Renal pelvis (tissue), 4 donors: ENCODE measurements around the gene SSU72. TPM values are rescaled to one million over a fixed set of nuclear protein-coding genes. Genes with fewer than 3 reads are reported as not detected.
"Not testable (repeated sequence)": the region's sequence is repeated elsewhere in the genome, so short reads cannot be mapped to it uniquely, and the experiment has no call there.

Source experiments
- DNase-seq: peaks from one replicate; pipeline ENCODE4 v3.0.0-alpha.2; 2013
- polyA plus RNA-seq, 3 donors: library from polyadenylated mRNA; unstranded; fragments of 120-200 nt; gene quantifications; one replicate each; pipeline ENCODE4 v1.2.1, GENCODE V29; 2013; ENCODE audit not compliant: insufficient read length in 3 of 3

Gene SSU72
- polyA plus RNA-seq, 3 donors = 84.8 to 85.3 (median 84.9) TPM

- DNase-seq = no peak
Measured at GRCh38 chr1:1598051-1598719, 23.5 kb upstream of the SSU72 start.

GRCh38 chr1:1597275-1597930 lies 22.7 kb upstream of the SSU72 start:
- DNase-seq = no peak

DNA sequence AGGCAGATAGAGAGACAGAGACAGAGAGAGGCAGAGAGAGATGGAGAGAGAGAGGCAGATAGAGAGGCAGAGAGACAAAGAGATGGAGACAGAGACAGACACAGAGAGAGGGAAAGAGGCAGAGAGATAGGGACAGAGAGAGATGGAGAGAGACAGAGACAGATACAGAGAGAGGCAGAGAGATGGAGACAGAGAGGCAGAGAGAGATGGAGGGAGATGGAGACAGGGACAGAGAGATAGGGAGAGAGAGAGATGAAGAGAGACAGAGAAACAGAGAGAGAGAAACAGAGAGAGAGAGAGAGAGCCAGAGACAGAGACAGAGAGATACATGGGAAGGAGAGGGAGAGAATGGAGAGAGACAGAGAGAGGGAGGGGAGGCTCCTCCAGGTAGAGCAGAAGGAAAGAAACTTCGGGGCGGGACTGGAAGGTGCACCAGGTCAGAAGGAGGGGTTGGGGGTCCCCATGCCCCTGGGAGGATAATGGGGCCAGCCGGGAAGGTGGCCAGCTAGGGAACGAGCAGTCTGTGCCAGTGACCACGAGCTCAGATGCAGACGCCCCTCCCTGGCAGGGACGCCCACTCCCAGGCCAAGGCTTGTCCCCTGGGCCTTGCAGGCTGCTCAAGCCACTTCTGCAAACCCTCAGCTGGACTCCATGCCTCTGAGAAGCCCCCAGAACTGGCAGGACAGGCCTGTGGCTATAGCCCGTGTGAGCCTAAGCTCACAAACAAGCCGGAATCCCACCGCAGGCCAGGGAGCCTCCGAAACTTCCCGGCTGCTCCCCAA lies 22.0 kb upstream of the SSU72 start:
- DNase-seq = no peak

- DNase-seq = not testable (repeated sequence)
Measured at GRCh38 chr1:1595341-1595740, 20.7 kb upstream of the SSU72 start.

DNA sequence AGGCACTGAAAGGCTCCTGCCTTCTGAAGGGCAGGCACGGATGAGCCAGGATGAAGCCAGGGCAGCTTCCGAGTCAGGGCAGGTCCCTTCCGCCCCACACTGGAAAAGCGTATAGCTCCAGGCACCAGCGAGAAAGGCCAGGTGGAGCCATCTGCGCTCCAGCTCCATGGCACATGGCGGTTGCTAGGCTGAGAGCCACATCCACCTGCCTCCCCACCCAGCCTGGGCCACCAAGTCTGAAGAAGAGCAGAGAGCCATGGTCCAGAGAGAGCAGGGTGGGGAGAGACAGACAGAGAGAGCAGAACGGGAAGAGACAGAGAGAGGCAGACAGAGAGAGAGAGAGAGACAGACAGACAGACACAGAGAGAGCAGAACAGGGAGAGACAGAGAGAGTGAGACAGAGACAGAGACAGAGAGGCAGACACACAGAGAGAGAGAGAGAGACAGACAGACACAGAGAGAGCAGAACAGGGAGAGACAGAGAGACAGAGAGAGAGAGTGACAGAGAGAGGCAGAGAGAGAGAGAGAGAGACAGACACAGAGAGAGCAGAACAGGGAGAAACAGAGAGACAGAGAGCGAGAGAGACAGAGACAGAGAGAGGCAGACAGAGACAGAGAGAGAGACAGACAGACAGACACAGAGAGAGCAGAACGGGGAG lies 20.1 kb upstream of the SSU72 start:
- no peak for DNase-seq

GRCh38 chr1:1593834-1594601 lies 19.4 kb upstream of the SSU72 start:
- no peak for DNase-seq

- DNase-seq = no peak
Measured at GRCh38 chr1:1591452-1591851, 16.8 kb upstream of the SSU72 start.

DNA sequence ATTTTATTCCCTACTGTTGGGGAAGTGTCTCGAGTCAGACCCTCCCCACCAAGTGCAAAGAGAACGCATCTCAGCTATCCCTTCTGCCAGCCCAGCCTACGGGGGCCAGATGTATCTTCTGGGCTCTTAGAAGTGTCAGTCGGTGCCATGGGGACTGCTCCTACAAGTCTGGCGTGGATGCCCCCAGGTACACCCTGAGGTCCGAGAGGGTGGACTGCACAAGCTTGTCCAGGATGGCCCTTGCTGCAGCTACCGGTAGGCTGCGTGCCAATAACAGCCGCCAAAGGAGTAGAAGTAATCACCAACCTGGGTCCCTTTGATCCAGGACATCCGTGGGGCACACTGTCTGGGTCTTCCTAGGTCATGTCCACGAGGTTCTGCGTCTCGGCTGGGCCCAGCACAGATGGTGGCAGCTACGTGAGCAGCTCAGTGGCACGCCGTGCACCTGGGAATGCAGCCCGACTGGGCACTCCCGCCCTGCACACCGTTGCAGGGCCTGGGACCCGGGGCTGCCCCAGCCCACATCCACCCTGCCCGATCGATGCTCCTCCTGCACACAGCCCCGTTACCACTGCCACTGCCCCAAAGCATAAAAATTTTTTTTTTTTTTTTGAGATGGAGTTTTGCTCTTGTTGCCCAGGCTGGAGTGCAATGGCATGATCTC lies 8.8 kb upstream of the SSU72 start:
- no peak for DNase-seq

GRCh38 chr1:1582585-1583346 lies 8.1 kb upstream of the SSU72 start:
- DNase-seq = no peak

DNA sequence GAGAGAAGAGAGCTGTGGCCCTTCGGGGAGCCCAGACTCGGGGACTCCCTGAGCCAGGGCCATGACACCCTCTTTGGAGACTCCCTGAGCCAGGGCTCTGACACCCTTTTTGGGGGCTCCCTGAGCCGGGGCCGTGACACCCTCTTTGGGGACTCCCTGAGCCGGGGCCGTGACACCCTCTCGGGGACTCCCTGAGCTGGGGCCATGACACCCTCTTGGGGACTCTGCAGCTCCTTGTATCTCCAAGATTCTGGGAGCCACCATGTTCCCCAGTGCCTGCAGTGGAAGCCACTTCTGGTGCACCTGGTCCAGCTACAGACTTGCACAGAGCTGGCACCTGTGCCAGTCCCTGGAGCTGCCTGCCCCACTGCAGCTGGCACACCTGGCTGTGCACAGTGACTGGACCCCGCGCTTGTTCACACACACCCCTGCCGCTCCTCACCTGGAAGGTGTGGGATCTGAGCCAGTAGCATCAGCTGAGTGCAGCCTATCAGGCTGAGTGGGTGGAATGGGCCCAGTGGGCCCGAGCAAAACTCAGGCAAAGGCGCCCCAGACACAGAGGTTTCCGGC lies 3.8 kb upstream of the SSU72 start:
- DNase-seq = no peak

DNA sequence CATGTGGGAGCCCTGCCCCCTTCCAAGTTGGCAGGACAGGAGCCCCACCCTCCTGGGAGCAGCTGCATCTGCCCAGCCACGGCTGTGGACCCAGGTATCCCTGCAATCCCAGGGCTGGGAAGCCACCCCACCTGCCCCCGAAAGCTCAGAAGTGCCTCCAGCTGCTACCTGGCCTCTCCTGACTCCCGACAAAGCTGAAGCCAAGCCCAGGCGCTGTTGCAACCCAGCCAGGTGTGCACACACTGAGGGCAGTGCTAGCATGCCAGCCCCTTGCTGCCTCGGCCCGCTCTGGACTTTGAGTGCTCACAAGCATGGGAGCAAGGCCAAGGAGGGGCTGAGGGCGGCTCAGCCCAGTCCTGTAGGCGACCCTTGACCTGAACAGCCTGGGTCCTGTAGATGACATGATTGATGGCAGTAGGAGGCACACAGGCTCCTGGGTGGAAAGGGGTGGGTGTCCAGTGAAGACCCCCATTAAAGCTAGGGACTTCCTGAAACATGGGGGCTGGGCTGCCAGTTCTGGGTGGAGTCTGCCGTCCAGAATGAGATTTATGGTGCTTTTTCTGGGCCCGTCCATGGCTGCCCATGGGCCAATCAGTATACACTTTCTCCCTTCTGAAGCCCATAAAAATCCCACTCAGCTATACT lies 2.8 kb upstream of the SSU72 start:
- no peak for DNase-seq

DNA sequence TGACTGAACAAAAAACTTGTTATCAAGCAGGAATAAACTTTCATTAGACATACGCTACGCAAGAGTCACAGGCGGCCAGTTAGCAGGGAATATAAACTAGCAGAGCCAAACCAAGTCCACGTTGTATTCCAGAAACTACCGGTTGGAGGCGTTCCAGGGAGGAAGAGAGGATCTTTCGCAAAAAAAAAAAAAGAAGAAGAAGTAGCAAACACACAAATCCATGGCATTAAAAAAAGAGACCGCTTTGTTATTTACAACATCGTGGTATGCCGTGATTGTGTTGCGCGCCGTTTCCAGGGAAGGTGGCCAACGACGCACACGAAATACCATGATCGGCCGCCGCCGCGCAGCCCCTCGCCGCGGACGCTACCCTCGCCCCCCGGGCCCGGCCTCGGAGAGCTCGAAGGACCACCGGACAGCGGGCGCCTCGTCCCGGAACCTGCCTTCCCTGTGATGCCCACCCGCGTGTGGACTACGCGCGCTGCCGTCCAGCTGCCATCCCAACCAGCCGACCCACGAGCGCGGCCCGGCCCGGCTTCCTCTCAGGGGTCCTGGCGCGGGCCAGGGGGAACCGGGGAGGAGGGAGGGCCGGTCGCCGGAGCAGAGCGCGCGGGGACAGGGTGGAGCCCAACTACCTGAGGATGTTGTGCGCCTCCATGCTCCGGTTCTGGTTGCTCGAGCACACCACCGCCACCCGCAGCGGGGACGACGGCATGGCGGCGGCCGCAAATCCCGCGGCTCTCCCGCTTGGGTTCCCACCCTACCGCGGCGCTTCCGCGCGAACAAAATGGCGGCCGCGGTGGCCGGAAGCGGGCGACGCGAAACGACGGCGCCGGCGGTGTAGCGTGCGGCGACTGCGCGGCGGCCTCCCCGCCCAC lies 581 bp downstream of the SSU72 start:
- peak; percentile 65 for DNase-seq

DNA sequence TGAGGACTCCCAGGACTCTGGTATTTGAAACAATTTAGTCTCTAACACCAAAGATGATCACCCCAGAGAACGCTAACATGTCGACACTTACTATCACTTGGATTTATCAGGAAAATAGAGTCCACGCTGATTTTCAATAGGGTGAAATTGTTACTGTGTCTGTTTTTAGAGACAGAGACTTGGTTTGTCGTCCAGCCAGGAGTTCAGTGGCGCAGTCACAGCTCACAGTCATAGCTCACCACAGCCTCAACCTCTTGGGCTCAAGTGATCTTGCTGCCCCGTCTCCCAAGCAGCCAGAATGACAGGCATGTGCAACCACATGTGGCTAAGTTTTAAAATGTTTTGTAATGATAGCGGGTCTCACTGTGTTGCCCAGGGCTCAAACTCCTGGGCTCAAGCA lies 5.3 kb downstream of the SSU72 start:
- DNase-seq = no peak

GRCh38 chr1:1567891-1568291 lies 6.8 kb downstream of the SSU72 start:
- DNase-seq = no peak

- no peak for DNase-seq
Measured at GRCh38 chr1:1567152-1567875, 7.3 kb downstream of the SSU72 start.

GRCh38 chr1:1565340-1565739 lies 9.3 kb downstream of the SSU72 start:
- no peak for DNase-seq

DNA sequence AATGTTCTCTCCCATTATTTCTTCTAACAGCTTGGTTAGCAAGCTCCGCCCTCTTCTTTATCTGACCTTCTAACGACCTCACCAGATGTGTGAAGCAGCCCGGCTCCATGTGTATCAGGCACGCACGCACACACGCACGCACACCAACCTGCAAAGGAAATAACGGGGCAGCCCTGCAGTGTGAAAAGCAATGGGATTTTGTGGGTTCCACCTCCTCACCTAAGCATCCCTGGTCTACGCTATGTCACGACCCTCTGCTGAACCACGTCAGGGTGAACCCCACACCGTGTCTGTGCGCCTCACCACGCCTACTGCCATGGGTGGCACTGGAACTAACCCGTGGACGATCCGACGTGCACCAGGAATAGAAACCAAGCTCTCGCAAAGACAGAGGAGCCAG lies 10.4 kb downstream of the SSU72 start:
- no peak for DNase-seq

- DNase-seq = no peak
Measured at GRCh38 chr1:1563688-1564087, 11.0 kb downstream of the SSU72 start.
